GM19238 (cell line): ENCODE results near the gene COL27A1.

ENCODE experiments used
- DNase-seq: peaks from one replicate; pipeline ENCODE4 v3.0.0; 2011; ENCODE audit warnings: low spot score; ENCODE audit not compliant: insufficient read length

The COL27A1 gene

GRCh38 chr9:114240216-114240615, 84.9 kb downstream of the COL27A1 start:
- DNase-seq: no peak

GRCh38 chr9:114240647-114241558, 85.6 kb downstream of the COL27A1 start:
- no peak for DNase-seq

- DNase-seq: no peak
These were observed 87.5 kb downstream of the COL27A1 start for GRCh38 chr9:114242837-114243236.

DNA sequence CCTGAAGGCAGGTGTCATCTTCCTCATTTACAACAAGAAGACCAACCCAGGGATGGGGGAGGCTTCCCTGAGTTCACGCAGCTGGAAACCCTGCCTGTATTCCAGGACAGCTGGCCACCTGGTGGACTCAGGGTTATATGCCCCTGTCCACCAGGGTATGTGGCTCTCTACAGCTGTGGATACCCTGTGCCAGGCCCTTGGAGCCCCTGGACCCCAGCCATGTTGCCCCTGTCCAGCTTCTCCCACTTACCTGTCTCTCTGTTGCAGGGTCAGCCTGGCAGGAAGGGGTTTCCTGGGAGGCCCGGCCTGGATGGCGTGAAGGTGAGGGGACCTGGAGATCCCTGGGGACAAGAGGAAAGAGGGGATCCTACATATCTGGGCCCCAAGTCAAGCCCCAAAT, 87.9 kb downstream of the COL27A1 start:
- no peak for DNase-seq

GRCh38 chr9:114244570-114244969, 89.2 kb downstream of the COL27A1 start:
- no peak for DNase-seq

DNA sequence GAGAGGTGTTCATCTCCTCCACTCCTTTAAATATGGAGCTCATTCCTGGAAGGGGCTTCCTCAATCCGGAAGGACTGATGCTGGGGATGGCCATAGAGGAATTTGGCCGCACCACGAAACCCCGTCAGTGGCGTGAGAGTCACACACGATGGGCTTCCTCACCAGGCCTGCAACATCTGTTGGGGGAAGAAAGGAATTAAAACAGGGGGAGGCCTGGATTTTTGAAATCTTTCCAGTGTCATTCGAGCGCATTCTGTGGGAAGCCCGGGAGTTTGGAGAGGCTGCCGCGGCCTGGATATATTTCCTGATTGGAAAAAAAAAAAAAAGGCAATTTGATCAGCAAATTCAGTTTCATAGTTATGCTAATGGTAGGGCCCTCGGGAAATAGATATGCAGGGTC, 91.2 kb downstream of the COL27A1 start:
- no peak for DNase-seq

DNA sequence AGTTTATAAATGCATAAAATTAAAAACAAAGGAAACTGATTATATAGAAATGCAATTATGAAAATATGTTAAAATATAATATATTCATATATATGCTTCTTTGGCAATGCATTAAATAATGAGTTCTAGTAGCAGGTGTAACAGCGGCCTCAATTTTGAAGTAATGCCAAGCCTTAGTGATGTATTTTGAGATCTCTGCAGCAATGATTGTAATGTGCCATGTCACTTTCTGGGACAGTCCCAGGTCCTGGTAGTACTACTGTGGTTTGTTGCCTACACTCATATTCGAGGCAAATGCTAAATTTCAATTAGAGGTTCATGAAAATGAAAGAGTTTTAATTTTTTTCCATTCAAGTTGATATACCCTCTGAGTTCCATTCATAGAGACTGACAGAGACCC, 91.7 kb downstream of the COL27A1 start:
- DNase-seq: no peak

- DNase-seq: no peak
These were observed 92.2 kb downstream of the COL27A1 start for GRCh38 chr9:114247491-114247890.

GRCh38 chr9:114248299-114248707, 93.0 kb downstream of the COL27A1 start:
- DNase-seq: no peak

- DNase-seq: no peak
These were observed 94.3 kb downstream of the COL27A1 start for GRCh38 chr9:114249424-114250234.

DNA sequence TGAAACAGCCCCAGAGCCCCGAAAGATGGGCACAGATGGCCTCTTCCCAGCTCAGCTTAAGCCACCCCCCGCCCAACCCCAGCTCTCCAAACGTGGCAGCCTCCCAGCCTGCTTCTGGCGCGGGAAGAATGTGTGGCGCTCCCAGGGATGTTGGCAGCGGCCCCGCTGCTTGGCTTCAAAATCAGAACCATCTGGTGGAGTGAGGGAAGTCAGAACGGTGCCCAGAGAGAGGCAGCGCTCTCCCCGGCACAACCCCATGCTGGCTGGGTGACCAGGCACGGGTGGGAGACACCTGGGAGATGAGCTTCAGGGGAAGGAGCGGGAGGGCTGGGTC, 94.9 kb downstream of the COL27A1 start:
- DNase-seq: no peak

- no peak for DNase-seq
These were observed 95.3 kb downstream of the COL27A1 start for GRCh38 chr9:114250648-114251047.

GRCh38 chr9:114252394-114252793, 97.1 kb downstream of the COL27A1 start:
- no peak for DNase-seq

- DNase-seq: no peak
These were observed 101.5 kb downstream of the COL27A1 start for GRCh38 chr9:114256827-114257328.

DNA sequence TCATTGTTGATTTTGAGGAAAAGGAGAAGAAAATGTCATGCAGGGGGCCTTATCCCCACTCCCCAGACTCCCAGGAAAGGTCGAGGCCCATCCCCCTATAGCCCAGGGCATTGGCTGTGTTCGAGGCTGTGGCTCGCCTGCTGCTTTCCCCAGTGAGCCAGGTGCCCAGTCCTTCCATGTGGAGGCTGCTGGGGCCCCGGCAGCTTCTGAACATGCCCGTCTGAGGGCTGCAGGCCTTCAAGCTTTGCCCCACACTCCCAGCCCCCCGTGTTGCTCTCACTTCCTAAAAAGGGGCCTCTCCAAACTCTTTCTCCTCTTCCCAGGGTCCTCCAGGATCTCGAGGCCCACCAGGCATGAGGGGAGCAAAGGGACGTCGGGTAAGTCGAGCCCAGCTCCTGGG, 102.9 kb downstream of the COL27A1 start:
- no peak for DNase-seq

- DNase-seq: no peak
These were observed 103.8 kb downstream of the COL27A1 start for GRCh38 chr9:114258866-114259797.

GRCh38 chr9:114259798-114260523, 104.6 kb downstream of the COL27A1 start:
- no peak for DNase-seq

DNA sequence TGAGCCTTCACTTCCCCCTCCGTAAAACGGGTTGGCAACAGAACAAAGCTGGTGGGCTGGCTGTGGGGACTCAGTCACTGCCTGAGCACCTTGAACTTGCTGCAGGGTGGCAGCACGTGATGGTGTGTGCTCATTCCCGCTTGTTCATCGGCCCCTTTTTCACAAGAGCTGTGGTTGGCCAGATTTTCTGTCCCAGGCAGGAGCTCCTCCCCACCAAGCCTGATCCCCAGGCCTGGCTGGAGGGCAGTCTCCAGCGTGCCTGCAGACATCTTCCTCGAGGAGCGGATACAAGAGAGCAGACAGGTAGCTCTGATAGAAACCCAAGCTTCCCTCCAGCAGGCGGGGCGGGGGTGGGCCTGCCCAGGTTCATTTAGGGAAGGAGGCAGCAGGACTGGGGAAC, 105.7 kb downstream of the COL27A1 start:
- DNase-seq: no peak

DNA sequence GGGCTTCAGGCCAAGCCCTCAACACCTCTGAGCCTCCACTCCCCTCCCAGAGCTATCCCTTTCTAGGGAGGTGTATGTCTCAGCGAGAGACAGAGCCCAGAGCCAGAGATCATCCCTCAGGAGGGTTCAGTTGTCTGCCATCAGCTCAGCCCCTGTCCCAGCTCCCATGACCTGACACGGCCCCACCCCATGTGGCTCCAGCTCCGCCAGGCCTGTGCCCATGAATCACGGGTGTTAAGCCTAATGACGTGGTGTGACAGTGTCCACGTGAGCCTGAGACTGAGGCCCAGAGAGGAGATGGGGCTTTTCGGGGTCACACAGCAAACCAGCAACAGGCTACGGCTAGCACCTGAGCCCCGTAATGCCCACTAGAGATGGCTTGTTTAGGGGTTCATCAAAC, 106.7 kb downstream of the COL27A1 start:
- no peak for DNase-seq

DNA sequence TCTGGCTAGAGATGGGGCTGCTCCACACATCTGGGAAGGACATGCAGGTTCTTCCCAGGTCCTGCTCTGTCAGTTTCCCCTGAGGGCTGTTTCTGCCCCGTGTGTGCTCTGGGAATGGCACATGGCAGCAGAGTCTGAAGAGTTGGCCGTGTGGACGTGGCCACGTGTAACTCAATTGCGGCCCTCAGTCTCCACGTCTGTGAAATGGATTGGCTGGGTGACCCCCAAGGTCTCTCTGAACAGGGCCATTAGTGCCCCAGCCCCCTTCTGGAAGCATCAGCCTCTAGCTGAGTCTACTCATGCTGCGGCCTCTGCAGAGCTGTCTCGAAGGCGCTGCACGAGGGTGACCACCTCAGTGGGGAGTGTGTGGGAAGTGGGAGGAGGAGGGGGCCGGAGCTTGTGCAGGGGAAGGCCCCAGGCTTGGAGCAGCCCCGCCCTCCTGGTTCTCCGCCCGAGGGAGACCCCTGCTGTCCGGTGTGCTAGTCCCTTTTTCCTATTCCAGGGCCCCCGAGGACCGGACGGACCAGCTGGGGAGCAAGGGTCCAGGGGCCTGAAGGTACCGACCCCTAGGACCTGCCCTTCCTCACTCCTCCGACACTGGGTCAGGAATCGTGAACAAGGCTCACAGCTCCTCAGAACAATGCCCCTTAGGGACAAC, 108.6 kb downstream of the COL27A1 start:
- DNase-seq: no peak
